GM21360 (cell line): Measurements from ENCODE around the gene HAX1.
"Not testable (repeated sequence)": the region's sequence is repeated elsewhere in the genome, so short reads cannot be mapped to it uniquely, and the experiment has no call there.

Experiments
- ATAC-seq: cut with Tn5 transposase; IDR thresholded peaks from one replicate; pipeline ENCODE4 v1.9.1; 2021; ENCODE audit warnings: mild to moderate bottlenecking, moderate library complexity; ENCODE audit not compliant: unreplicated experiment

The HAX1 gene

DNA sequence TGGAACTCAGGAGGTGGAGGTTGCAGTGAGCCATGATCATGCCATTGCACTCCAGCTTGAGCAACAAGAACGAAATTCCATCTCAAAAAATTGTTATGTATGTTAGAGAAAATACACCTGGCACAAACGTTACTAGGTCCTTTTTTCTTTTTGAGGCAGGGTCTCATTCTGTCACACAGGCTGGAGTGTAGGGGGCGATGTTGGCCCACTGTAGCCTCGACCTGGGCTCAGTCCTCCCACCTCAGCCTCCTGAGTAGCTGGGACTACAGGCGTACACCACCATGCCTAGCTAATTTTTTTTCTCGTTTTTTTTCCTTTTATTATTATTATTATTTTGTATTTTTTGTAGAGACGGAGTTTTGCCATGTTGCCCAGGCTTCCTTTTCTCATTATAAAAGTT is 4.4 kb downstream of the HAX1 start:
- ATAC-seq = no peak

DNA sequence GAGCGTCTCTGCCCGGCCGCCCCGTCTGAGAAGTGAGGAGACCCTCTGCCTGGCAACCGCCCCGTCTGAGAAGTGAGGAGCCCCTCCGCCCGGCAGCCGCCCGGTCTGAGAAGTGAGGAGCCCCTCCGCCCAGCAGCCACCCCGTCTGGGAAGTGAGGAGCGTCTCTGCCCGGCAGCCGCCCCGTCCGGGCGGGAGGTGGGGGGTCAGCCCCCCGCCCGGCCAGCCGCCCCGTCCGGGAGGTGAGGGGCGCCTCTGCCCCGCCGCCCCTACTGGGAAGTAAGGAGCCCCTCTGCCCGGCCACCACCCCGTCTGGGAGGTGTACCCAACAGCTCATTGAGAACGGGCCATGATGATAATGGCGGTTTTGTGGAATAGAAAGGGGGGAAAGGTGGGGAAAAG is 15.2 kb downstream of the HAX1 start:
- ATAC-seq = not testable (repeated sequence)

DNA sequence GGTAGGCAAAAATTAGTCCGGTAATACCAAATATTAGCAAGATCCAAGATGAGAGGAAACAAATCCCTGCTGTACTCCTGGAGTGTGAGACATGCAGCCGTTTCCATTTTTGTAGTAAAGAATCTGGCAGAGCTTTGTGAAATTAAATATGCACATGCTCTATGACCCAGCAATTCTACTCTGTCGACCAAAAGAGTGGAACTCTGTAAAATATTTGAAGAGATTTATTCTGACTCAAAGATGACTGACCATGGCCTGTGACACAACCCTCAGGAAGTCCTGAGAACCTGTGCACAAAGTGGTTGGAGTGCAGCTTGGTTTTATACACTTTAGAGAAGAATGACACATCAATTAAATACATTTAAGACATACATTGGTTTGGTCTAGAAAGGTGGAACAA is 16.2 kb downstream of the HAX1 start:
- no peak for ATAC-seq

DNA sequence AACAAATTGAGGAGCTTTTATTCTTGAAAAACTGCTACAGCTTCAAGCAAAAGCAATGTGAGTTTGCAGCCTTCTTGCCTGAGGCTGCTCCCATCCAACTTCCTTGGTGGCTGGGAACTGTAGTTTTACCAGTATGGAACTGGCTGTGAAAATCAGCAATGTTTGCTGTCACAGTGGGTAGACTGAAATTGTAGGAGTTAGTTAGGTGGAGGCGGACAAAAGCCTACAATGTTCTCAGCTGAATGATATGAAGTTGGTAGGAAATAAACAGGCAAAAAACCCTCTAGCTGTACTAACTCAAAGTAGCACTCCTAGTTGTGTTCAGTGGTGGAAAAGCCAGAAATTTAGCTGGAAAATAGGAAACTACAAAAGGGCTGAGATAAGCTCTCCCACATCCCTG is 18.5 kb downstream of the HAX1 start:
- ATAC-seq = no peak

DNA sequence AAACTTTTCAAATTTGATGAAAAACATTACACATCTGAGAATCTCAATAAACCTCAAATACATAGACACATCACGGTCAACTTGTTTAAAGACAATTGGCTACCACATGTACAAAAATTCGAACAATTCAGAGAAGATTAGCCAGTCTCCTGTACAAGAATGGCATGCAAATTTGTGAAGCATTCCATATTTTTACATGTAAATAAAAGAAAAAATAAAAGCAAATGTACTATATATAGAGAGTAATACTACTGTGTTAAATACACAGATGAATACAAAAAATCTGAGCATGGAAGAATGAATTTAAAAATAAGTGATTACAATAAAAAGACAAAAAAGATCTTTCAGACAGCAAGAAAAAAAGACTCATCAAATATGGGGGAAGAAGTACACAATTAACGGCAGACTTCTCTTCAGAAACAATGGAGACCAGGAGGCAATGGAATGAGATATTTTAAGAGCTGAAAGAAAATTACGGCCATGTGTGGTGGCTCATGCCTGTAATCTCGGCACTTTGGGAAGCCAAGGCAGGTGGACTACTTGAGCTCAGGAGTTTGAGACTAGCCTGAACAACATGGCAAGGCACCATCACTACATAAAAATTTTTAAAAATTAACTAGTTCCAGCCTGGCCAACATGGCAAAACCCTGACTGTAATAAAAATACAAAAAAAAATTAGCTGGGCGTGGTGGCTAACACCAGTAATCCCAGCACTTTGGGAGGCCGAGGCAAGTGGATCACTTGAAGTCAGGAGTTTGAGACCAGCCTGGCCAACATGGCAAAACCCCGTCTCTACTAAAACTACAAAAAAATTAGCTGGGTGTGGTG is 23.2 kb downstream of the HAX1 start:
- no peak for ATAC-seq

DNA sequence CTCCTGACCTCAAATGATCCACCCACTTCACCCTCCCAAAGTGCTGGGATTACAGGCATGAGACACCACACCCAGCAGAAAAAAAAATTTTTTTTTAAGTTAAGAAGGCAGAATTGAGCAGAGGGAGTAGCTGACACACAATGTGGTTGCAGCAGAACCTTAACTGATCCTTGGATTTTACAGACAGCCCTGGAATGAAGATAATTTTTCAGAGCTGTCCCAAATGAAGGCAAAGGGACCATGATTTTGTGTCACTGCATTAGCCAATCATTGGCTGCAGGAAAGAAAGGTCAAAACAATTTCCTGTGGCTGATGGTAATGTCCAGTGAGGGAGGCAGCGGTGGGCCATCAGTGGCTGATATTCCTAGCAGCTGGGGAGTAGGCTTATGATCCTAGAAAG is 29.2 kb downstream of the HAX1 start:
- ATAC-seq = no peak

DNA sequence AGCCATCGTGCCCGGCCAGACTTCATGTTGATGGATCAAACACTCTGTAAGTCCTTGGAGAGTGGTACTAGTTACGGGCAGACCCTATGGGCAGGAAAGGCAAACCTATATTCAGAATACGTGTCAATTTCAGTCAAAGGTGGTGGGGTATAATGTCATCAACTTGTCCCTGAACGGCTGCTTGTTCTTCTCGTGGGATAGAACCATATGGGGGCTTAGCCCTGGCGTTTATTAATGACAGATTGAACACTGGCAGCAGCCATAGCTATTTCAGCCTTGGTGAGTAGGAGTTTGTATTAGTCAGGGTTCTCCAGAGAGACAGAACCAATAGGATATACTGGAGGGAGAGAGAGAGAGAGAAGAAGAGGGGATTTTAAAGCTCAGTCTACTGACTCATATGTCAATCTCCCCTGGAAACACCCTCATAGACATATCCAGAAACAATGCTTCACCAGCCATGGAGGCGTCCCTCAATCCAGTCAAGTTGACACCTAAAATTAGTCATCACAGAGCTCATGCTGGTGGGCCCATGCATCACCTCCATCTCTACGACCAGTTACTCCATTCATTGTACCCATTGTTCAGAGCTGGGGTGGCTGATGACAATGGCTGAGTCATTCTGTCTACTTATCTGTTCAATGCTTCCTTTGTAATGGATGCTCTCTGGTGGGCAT is 32.4 kb downstream of the HAX1 start:
- ATAC-seq = no peak

DNA sequence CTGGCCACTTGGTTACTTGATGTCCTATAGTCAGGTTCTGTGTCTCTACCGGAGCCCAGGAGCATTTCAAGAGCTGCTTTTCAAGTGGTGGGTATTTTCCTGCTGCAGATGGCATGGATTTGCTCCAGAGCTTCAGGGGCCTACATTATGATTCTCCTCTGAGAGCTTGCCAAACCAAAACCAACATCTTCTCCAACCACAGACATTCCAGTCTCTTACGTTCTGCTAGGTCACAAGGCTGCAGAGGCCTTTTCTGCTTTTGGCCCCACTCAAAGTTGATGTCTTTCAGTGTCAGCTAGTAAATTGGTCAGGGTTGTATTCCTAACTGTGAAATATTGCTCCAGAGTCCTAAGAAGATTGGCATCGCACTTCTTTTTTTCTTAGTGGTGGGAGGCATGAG is 33.7 kb downstream of the HAX1 start:
- ATAC-seq = no peak

DNA sequence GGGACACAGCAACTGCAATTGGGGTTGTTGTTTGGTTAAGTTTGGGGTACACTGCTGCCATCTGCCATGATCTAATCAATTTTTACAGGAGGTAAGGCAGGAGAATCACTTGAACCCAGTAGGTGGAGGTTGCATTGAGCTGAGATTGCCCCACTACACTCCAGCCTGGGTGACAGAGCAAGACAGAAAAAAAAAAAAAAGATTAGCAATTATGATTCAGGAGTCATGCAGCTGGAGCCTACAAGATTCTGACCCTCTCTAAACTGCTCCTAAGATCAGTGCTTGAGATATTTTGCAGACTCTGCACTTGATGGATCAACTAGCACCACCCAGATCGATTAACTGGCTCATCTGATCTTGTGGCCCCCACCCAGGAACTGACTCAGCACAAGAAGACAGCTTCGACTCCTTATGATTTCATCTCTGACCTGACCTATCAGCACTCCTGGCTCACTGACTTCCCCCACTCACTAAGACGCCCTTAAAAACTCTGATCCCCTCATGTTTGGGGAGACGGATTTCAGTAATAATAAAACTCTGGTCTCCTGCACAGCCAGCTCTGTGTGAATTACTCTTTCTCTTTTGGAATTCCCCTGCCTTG is 35.3 kb downstream of the HAX1 start:
- not testable (repeated sequence) for ATAC-seq

DNA sequence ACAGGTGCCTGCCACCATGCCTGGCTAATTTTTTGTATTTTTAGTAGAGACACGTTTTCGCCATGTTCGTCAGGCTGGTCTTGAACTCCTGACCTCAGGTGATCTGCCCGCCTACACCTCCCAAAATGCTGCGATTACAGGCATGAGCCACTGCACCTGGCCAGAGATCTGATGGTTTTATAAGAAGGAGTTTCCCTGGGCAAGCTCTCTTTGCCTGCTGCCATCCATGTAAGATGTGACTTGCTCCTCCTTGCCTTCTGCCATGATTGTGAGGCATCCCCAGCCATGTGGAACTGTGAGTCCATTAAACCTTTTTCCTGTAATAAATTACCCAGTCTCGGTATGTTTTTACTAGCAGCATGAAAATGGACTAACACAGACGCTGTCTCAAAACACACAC is 36.7 kb downstream of the HAX1 start:
- not testable (repeated sequence) for ATAC-seq

DNA sequence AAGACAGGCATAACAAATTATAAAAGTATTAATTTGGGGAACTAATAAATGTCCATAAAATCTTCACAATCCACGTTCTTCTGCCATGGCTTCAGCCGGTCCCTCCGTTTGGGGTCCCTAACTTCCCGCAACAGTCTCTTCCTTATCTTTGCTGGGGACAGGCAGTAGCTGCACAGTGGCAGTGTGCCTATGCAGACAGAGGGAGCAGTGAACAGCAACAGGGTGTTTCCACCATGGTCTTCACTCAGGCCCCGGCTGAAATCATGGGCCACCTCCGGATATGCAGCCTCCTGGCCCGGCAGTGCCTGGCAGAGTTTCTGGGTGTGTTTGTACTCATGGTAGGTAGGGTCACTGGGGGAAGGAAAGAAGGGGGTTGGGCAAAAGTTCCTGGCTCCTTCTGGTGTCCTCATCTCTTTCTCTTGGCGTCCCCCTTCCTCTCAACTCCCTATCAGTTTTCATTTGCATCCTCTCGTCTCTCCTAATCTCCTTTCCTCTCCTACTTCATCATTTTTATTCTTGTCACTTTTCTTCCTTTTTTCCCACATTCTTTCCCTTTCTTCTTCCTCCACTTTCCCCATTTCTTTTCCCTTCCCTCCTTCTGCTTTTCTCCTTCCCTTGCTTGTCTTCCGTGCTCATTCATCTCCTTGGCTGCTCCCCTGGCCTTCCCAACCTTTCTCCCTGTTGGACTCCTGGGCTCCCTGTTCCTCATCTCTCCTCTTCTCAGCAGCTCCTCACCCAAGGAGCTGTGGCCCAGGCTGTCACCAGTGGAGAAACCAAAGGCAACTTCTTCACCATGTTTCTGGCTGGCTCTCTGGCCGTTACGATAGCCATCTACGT is 40.0 kb downstream of the HAX1 start:
- ATAC-seq = not testable (repeated sequence)

DNA sequence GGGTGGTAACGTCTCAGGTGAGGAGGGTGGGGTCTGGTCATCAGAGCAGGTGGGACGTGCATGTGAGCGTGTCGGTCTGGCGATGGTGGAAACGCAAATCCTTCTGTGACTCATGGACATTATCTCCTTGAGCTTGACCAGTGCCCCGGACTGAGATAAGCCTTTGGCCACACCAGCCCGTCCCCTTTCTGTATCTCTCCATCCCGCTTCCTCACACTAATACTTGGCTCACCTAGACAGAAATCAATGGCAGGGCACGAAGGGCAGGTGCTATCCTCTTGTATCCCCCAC is 40.6 kb downstream of the HAX1 start:
- ATAC-seq = no peak

DNA sequence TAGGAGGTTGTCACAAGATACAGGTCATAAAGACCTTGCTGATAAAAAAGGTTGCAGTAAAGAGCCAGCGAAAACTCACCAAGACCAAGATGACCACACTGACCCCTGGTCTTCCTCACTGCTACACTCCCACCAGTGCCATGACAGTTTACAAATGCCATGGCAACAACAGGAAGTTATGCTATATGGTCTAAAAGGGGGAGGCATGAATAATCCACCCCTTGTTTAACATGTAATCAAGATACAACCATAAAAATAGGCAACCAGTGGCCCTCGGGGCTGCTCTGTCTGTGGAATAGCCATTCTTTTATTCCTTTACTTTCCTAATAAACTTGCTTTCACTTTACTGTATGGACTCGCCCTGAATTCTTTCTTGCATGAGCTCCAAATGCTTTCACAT is 41.8 kb downstream of the HAX1 start:
- ATAC-seq = not testable (repeated sequence)

DNA sequence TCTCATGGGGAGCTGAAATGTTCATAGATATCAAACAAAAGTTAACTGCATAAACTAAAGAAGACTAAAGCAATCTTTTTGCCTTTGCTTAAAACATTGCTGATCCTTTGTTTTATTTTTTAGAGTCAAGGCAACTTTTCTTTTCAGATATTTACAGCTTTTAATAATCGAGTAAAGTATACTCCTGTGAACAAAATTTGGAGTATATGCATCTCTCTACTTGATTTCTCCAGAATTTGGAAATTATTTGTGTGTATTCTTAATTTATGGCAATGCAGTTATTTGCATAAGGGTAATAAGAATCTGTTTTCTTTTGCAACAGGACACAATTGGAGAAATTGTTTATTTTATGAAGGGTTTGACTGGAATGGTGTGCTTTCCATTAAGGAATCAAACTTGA is 44.3 kb downstream of the HAX1 start:
- ATAC-seq = no peak

DNA sequence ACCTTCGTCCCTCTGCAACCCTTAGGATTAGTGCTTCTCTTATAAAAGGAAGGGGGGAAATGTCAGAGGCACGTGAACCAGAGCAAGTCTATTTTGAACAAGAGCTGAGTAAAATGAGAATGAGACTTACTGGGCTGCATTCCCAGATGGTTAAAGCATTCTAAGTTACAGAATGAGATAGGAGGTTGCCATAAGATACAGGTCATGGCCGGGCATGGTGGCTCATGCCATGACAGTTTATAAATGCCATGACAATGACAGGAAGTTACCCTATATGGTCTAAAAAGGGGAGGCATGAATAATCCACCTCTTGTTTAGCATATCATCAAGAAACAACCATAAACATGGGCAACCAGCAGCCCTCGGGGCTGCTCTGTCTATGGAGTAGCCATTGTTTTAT is 46.0 kb downstream of the HAX1 start:
- no peak for ATAC-seq

DNA sequence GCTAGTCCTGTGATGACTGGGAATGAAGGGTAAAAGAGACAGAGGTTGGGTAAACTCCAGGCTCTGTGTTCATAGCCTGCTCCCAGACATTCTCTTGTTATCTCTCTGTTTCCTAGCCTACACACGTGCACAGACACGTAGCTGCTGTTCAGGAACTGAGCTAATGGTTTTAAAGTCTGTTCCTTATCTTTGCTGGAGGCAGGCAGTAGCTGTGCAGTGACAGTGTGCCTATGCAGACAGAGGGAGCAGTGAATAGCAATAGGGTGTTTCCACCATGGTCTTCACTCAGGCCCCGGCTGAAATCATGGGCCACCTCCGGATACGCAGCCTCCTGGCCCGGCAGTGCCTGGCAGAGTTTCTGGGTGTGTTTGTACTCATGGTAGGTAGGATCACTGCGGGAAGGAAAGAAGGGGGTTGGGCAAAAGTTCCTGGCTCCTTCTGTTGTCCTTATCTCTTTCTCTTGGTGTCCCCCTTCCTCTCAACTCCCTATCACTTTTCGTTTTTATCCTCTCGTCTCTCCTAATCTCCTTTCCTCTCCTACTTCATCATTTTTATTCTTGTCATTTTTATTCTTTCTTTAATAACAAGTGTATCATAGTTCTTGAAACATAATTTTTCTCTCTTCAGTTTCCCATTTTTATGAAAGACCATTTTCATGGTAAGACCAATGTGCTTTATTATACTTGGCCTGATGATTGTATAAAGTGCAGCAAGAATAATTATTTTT is 48.6 kb downstream of the HAX1 start, which contains the start of gene AQP10:
AQP10 (plus strand) TSS at position 212 of the 727 bp plus-strand sequence; CDS start at position 275, 63 bp downstream.
- ATAC-seq = no peak

DNA sequence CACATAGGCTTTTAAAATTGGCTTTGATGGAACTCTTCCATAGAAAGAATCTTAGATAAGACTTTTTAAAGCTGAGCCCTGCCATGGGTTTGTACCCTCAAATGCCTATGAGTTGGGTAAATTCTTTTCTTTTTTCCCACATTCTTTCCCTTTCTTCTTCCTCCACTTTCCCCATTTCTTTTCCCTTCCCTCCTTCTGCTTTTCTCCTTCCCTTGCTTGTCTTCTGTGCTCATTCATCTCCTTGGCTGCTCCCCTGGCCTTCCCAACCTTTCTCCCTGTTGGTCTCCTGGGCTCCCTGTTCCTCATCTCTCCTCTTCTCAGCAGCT is 49.1 kb downstream of the HAX1 start:
- not testable (repeated sequence) for ATAC-seq

DNA sequence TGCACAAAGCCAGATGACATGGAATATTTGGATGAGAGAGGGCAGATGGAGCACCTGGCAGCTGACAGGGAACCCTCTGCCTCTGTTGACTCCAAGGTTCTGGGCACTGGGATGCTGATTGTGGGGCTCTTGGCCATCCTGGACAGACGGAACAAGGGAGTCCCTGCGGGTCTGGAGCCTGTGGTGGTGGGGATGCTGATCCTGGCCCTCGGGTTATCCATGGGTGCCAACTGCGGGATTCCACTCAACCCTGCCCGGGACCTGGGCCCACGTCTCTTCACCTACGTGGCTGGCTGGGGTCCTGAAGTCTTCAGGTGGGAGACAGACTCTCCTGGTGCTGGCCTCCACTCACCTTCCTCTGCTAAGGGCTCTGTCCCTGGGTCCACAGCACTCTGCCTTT is 51.1 kb downstream of the HAX1 start:
- no peak for ATAC-seq

DNA sequence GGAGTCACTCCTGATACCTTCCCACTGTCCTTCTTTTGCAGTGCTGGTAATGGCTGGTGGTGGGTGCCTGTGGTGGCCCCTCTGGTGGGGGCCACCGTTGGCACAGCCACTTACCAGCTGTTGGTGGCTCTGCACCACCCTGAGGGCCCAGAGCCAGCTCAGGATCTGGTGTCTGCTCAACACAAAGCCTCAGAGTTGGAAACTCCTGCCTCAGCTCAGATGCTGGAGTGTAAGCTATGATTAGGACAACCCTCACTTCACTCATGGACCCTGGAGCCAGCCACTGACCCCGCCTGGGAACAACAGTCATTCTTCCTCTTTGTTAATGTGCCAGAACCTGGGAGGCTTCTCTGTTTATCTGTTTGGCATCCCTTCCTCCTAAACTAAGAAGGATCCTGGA is 51.8 kb downstream of the HAX1 start:
- ATAC-seq = no peak

DNA sequence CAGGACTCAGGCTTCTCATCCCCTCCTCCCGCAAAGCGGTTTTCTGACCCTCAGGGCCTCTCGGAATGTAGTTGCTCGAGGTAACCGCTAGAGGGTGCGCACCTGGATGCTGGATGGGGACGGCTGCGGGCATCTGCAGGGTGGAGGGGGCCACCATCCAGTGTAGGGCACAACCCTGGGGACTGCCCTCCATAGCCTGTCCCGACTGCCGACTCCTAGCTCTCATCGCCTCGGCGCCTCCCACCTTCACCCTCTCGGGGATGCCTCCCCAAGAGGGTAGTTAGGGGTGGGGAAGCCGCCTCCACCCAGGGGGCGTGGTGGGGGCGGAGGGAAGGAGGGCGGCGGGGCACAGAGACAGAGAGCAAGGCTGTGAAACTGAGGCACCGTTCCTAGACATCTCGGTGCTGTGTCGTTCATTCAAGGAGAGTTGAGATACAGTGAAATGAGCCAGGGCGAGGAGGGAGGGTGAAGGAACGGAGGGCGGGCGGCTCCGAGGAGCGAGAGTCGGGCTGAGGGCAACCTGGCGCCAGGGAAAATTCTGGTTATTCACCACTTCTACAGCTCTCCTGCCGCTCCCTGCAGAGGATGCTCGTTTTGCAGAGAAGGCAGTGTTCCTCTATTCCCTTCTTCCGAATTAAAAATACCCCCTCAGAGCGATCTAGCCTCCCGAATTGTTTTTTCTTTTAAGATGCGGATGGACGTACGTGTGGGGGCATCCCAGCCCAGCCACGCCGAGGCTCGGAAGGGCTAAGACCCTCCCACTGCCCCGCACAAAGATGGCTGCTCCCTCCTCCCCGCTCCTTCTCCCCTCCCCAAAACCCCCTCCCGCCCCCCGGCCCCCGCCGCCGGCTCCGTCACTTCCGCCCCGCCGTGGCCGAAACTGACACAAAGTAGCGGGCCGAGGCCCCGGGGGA is 52.5 kb downstream of the HAX1 start, which contains the start of gene ATP8B2:
ATP8B2 (plus strand) TSS at position 857 of the 914 bp plus-strand sequence. CDS start 2,617 bp downstream, outside the sequence.
- ATAC-seq = no peak
